Muscle layer of duodenum (tissue), 2 donors: ENCODE results near the gene RAB5A.
"Not testable (repeated sequence)": the region's sequence is repeated elsewhere in the genome, so short reads cannot be mapped to it uniquely, and the experiment has no call there.

Experiments
- H3K27ac ChIP-seq: one replicate; pipeline ENCODE4 v1.7.0; 2013; ENCODE audit warnings: mild to moderate bottlenecking, low read length
- H3K27me3 ChIP-seq: one replicate; pipeline ENCODE4 v1.7.0; 2013; ENCODE audit warnings: low read depth, mild to moderate bottlenecking, control low read depth, low read length
- H3K36me3 ChIP-seq, 2 donors: one replicate each; pipeline ENCODE4 v1.7.0; 2013; ENCODE audit warnings: low read length in 2 of 2, control low read depth in 1 of 2, mild to moderate bottlenecking in 1 of 2; ENCODE audit not compliant: insufficient read depth in 2 of 2, control insufficient read depth in 1 of 2
- H3K4me1 ChIP-seq, 2 donors: one replicate each; pipeline ENCODE4 v1.7.0; 2013; ENCODE audit warnings: low read length in 2 of 2, mild to moderate bottlenecking in 2 of 2, control low read depth in 1 of 2, moderate library complexity in 1 of 2; ENCODE audit not compliant: insufficient read depth in 2 of 2, control insufficient read depth in 1 of 2
- H3K4me3 ChIP-seq, 2 donors: one replicate each; pipeline ENCODE4 v1.7.0; 2013; ENCODE audit warnings: low read length in 2 of 2, low read depth in 1 of 2, mild to moderate bottlenecking in 1 of 2
- H3K9me3 ChIP-seq, 2 donors: one replicate each; pipeline ENCODE4 v1.7.0; 2013; ENCODE audit warnings: low read length in 2 of 2, control low read depth in 1 of 2, mild to moderate bottlenecking in 1 of 2; ENCODE audit not compliant: control insufficient read depth in 1 of 2
- donor health status: healthy.

The RAB5A gene

GRCh38 chr3:19997502-19997901 lies 50.6 kb downstream of the RAB5A start:
- no peak overlapping the region for H3K27ac ChIP-seq
- H3K9me3 ChIP-seq = no peaks in the 10 kb centered on the region
- H3K36me3 ChIP-seq = no peaks in the 10 kb centered on the region

DNA sequence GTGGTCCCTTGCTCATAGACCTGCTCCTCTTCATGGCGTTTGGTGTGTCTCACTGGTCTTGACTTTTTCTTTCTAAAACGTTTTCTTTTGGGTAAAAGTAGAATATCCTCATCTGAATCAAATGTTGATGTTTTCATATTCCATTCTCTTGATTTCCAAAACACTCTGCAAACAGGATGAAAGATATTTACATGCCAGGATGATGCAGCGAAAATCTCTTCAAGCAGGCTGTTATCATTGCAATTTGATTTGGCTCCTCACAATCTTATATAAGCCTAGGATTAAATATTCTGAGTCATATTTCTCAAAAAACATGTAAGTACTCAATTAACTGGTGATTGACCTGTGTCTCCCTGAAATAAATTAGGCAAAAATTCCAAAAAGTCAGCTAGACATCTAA lies 55.0 kb downstream of the RAB5A start:
- Histone ChIP-seq H3K4me3 (no peak overlapping the region), H3K9me3 (no peaks in the 10 kb centered on the region), H3K4me1 (no peaks in the 10 kb centered on the region), H3K36me3 (no peaks in the 10 kb centered on the region), H3K27ac (no peak overlapping the region), H3K27me3 (no peaks in the 10 kb centered on the region)

More at GRCh38 chr3:19997502-19997901, 50.6 kb downstream of the RAB5A start:
- Histone ChIP-seq H3K4me3 (no peak overlapping the region), H3K4me1 (no peaks in the 10 kb centered on the region), H3K27me3 (no peaks in the 10 kb centered on the region)

GRCh38 chr3:20007960-20008359 lies 61.1 kb downstream of the RAB5A start:
- no peak overlapping the region for H3K4me3 ChIP-seq
- no peak overlapping the region for H3K27ac ChIP-seq
- H3K4me1 ChIP-seq = no peaks in the 10 kb centered on the region
- H3K36me3 ChIP-seq = no peaks in the 10 kb centered on the region
- no peaks in the 10 kb centered on the region for H3K9me3 ChIP-seq
- H3K27me3 ChIP-seq = no peaks in the 10 kb centered on the region

GRCh38 chr3:20008646-20009045 lies 61.7 kb downstream of the RAB5A start:
- Histone ChIP-seq H3K27ac (no peak overlapping the region), H3K9me3 (no peaks in the 10 kb centered on the region), H3K36me3 (no peaks in the 10 kb centered on the region), H3K27me3 (no peaks in the 10 kb centered on the region), H3K4me1 (no peaks in the 10 kb centered on the region), H3K4me3 (no peak overlapping the region)

- no peak within 1 kb of the TSS for H3K4me3 ChIP-seq
- no peaks in the 10 kb centered on the region for H3K36me3 ChIP-seq
- H3K27ac ChIP-seq = no peak within 1 kb of the TSS
- no peaks in the 10 kb centered on the region for H3K4me1 ChIP-seq
- H3K9me3 ChIP-seq = no peaks in the 10 kb centered on the region
- H3K27me3 ChIP-seq = no peaks in the 10 kb centered on the region
These were observed 65.3 kb downstream of the RAB5A start, which contains the start of gene PP2D1 for GRCh38 chr3:20012164-20012563. PP2D1 (minus strand) TSS chr3:20012264; CDS start chr3:20012072, 192 bp downstream.

GRCh38 chr3:20013396-20013795 lies 66.5 kb downstream of the RAB5A start:
- Histone ChIP-seq H3K4me3 (no peak overlapping the region), H3K27me3 (no peaks in the 10 kb centered on the region), H3K27ac (no peak overlapping the region), H3K4me1 (no peaks in the 10 kb centered on the region), H3K36me3 (no peaks in the 10 kb centered on the region), H3K9me3 (no peaks in the 10 kb centered on the region)

- Histone ChIP-seq H3K4me3 (no peak overlapping the region), H3K27ac (no peak overlapping the region), H3K4me1 (no peaks in the 10 kb centered on the region), H3K27me3 (no peaks in the 10 kb centered on the region), H3K36me3 (no peaks in the 10 kb centered on the region), H3K9me3 (no peaks in the 10 kb centered on the region)
These were observed 68.6 kb downstream of the RAB5A start for GRCh38 chr3:20015525-20015924.

DNA sequence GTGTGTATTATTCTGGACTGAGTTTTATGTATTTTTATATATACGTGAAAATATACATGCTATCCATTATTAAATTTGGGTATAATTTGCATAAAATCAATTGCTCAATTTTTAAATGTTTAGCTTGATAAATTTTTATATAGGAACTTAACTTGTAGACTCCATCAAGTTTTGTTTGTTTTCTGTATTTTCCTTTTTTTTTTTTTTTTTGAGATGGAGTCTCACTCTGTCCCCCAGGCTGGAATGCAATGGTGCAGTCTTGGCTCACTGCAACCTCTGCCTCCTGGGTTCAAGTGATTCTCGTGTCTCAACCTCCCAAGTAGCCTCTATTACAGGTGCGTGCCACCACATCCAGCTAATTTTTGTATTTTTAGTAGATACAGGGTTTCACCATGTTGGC lies 69.2 kb downstream of the RAB5A start:
- not testable (repeated sequence) for H3K4me3 ChIP-seq, H3K36me3 ChIP-seq, H3K27me3 ChIP-seq, H3K4me1 ChIP-seq, H3K9me3 ChIP-seq, H3K27ac ChIP-seq

- H3K4me1 ChIP-seq = peaks cover 0 to 12% of the 10 kb centered on the region in 2 donors
- H3K27me3 ChIP-seq = no peaks in the 10 kb centered on the region
- H3K36me3 ChIP-seq = no peaks in the 10 kb centered on the region
- peak overlapping the region; percentile 33 for H3K27ac ChIP-seq
- H3K4me3 ChIP-seq = no peak overlapping the region
- H3K9me3 ChIP-seq = no peaks in the 10 kb centered on the region
These were observed 76.2 kb downstream of the RAB5A start for GRCh38 chr3:20022954-20023622.

- peaks cover 0 to 12% of the 10 kb centered on the region in 2 donors for H3K4me1 ChIP-seq
- H3K27me3 ChIP-seq = no peaks in the 10 kb centered on the region
- H3K36me3 ChIP-seq = no peaks in the 10 kb centered on the region
- H3K4me3 ChIP-seq = no peak overlapping the region
- peak overlapping the region; percentile 33 for H3K27ac ChIP-seq
- no peaks in the 10 kb centered on the region for H3K9me3 ChIP-seq
These were observed 76.9 kb downstream of the RAB5A start for GRCh38 chr3:20023623-20024405.

DNA sequence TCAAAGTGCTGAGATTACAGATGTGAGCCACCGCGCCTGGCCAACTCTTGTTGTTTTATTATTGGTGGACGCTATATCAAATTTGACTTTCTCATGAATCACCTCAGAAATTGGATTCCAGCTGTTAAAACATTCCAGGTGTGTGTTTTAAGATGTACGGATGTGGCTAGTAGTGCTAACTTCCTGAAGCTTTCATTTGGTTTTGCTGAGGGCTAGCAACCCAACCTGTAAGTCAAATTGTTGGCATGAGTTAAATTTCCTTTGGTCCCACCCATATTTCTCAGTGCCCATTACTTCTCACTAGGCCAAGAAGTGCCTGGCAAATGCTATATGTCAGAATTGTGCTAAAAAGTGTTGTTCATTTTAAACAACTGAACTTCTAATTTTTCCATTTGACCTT lies 80.2 kb downstream of the RAB5A start:
- Histone ChIP-seq H3K27ac (no peak overlapping the region), H3K9me3 (no peaks in the 10 kb centered on the region), H3K4me3 (no peak overlapping the region), H3K4me1 (peaks cover 0 to 12% of the 10 kb centered on the region in 2 donors), H3K36me3 (no peaks in the 10 kb centered on the region), H3K27me3 (no peaks in the 10 kb centered on the region)
